HEK293 (cell line): ENCODE results near the gene TRIM62.
"Not testable (repeated sequence)": the region's sequence is repeated elsewhere in the genome, so short reads cannot be mapped to it uniquely, and the experiment has no call there.

Source experiments
- CTCF ChIA-PET: fragments of 350-600 bp; formaldehyde crosslinking; extraction: SDS; loops from one replicate; lab custom pipeline; 2021; ENCODE audit warnings: antibody characterized with exemption; lab: Yijun Ruan, JAX
- POLR2A ChIA-PET: fragments of 300-600 bp; formaldehyde crosslinking; extraction: SDS; loops from one replicate; lab custom pipeline; 2020; ENCODE audit warnings: antibody characterized with exemption, inconsistent platforms; lab: Yijun Ruan, JAX
- H3K27ac ChIP-seq: fragments of 200-500 bp; sonication (Bioruptor generic); 2 replicates; pipeline ENCODE4 v1.5.1; 2014; ENCODE audit warnings: low read depth, low read length, control low read depth, inconsistent platforms; ENCODE audit errors: extremely low read depth
- H3K36me3 ChIP-seq, 2 experiments: fragments of 200-500 bp in 1 of 2; sonication (Bioruptor generic) in 1 of 2; 1 replicate in 1 of 2; 2 replicates in 1 of 2; pipeline ENCODE4 v1.5.1; 2014 to 2017; ENCODE audit warnings: inconsistent platforms in 2 of 2, low read length in 2 of 2; ENCODE audit not compliant: control insufficient read depth in 2 of 2, insufficient read depth in 1 of 2
- H3K4me1 ChIP-seq: fragments of 200-500 bp; sonication (Bioruptor generic); 2 replicates; pipeline ENCODE4 v1.5.1; 2014; ENCODE audit warnings: mild to moderate bottlenecking, low read length, inconsistent platforms; ENCODE audit not compliant: control insufficient read depth, insufficient read depth
- H3K4me3 ChIP-seq: 2 replicates; pipeline ENCODE4 v1.5.1; 2011; ENCODE audit warnings: low read depth, mild to moderate bottlenecking, control low read depth, low read length, moderate library complexity
- H3K9me3 ChIP-seq: fragments of 200-500 bp; sonication (Bioruptor generic); 2 replicates; pipeline ENCODE4 v1.5.1; 2014; ENCODE audit warnings: low read depth, low read length, inconsistent platforms; ENCODE audit not compliant: control insufficient read depth, insufficient read depth
- CTCF ChIP-seq: fragments of 450-650 bp; formaldehyde crosslinking; IDR thresholded peaks from 2 replicates; pipeline ENCODE4 v1.5.1; 2016; ENCODE audit warnings: missing biosample characterization, missing genetic modification characterization
- EGR2 ChIP-seq: fragments of 450-650 bp; formaldehyde crosslinking; IDR thresholded peaks from 2 replicates; pipeline ENCODE4 v1.5.1; 2016; ENCODE audit warnings: low read depth, missing biosample characterization, missing genetic modification characterization
- GLIS1 ChIP-seq: fragments of 450-650 bp; formaldehyde crosslinking; IDR thresholded peaks from 2 replicates; pipeline ENCODE4 v1.5.1; 2016; ENCODE audit warnings: missing biosample characterization, missing genetic modification characterization
- PRDM1 ChIP-seq: fragments of 450-650 bp; formaldehyde crosslinking; IDR thresholded peaks from 2 replicates; pipeline ENCODE4; 2016; ENCODE audit warnings: missing biosample characterization, missing genetic modification characterization
- REPIN1 ChIP-seq: fragments of 450-650 bp; formaldehyde crosslinking; IDR thresholded peaks from 2 replicates; pipeline ENCODE4 v1.5.1; 2017; ENCODE audit warnings: missing biosample characterization, missing genetic modification characterization, low read depth
- TSHZ1 ChIP-seq: fragments of 450-650 bp; formaldehyde crosslinking; IDR thresholded peaks from 2 replicates; pipeline ENCODE4 v1.5.1; 2016; ENCODE audit warnings: missing biosample characterization, missing genetic modification characterization, borderline replicate concordance
- WT1 ChIP-seq: fragments of 450-650 bp; formaldehyde crosslinking; IDR thresholded peaks from 2 replicates; pipeline ENCODE4 v1.5.1; 2016; ENCODE audit warnings: missing biosample characterization, missing genetic modification characterization
- ZBTB1 ChIP-seq: fragments of 450-650 bp; formaldehyde crosslinking; IDR thresholded peaks from 2 replicates; pipeline ENCODE4 v1.5.1; 2016; ENCODE audit warnings: missing biosample characterization, missing genetic modification characterization
- ZNF133 ChIP-seq: fragments of 450-650 bp; formaldehyde crosslinking; IDR thresholded peaks from 2 replicates; pipeline ENCODE4 v1.5.1; 2016; ENCODE audit warnings: missing biosample characterization, missing genetic modification characterization
- ZNF16 ChIP-seq: fragments of 450-650 bp; formaldehyde crosslinking; IDR thresholded peaks from 2 replicates; pipeline ENCODE4 v1.5.1; 2016; ENCODE audit warnings: low read depth, missing biosample characterization, missing genetic modification characterization
- ZNF2 ChIP-seq: fragments of 450-650 bp; formaldehyde crosslinking; IDR thresholded peaks from 2 replicates; pipeline ENCODE4 v1.5.1; 2016; ENCODE audit warnings: missing biosample characterization, missing genetic modification characterization
- ZNF23 ChIP-seq: fragments of 450-650 bp; formaldehyde crosslinking; IDR thresholded peaks from 2 replicates; pipeline ENCODE4 v1.5.1; 2016; ENCODE audit warnings: missing biosample characterization, missing genetic modification characterization, borderline replicate concordance
- ZNF266 ChIP-seq: fragments of 450-650 bp; formaldehyde crosslinking; IDR thresholded peaks from 2 replicates; pipeline ENCODE4 v1.5.1; 2016; ENCODE audit warnings: missing biosample characterization, missing genetic modification characterization, low read depth
- ZNF362 ChIP-seq: fragments of 450-650 bp; formaldehyde crosslinking; IDR thresholded peaks from 2 replicates; pipeline ENCODE4 v1.5.1; 2016; ENCODE audit warnings: missing biosample characterization, missing genetic modification characterization
- ZNF366 ChIP-seq: fragments of 450-650 bp; formaldehyde crosslinking; conservative IDR thresholded peaks from 2 replicates; pipeline ENCODE4 v1.5.1; 2016; ENCODE audit warnings: missing biosample characterization, missing genetic modification characterization
- ZNF473 ChIP-seq: fragments of 450-650 bp; formaldehyde crosslinking; IDR thresholded peaks from 2 replicates; pipeline ENCODE4 v1.5.1; 2017; ENCODE audit warnings: missing biosample characterization, missing genetic modification characterization
- ZNF561 ChIP-seq: fragments of 450-650 bp; IDR thresholded peaks from 2 replicates; pipeline ENCODE4 v1.5.1; 2018; ENCODE audit warnings: missing biosample characterization, missing genetic modification characterization, borderline replicate concordance
- ZNF623 ChIP-seq: fragments of 450-650 bp; formaldehyde crosslinking; IDR thresholded peaks from 2 replicates; pipeline ENCODE4 v1.5.1; 2016; ENCODE audit warnings: missing biosample characterization, missing genetic modification characterization
- ZNF654 ChIP-seq: fragments of 450-650 bp; formaldehyde crosslinking; IDR thresholded peaks from 2 replicates; pipeline ENCODE4 v1.5.1; 2016; ENCODE audit warnings: low read depth, missing biosample characterization, missing genetic modification characterization

The TRIM62 gene

GRCh38 chr1:33140153-33141149 is 41.4 kb downstream of the TRIM62 start (continued):
- TF ChIP-seq ZNF473, result no peak
- no peak for TF ChIP-seq ZNF362 (tag by site-specific recombination)
- TF ChIP-seq ZBTB1 (tag by site-specific recombination), result no peak

- CTCF ChIA-PET, result interaction anchor here (0.6 to 4.5 kb wide), 16 partner anchors 9 to 497 kb away, joined by 3 to 38 read pairs (median 4); no protein-coding TSS in a partner anchor
- Histone ChIP-seq H3K4me1 (peaks cover 3% of the 10 kb centered on the region), H3K36me3 (peaks cover 0 to 8% of the 10 kb centered on the region in 2 experiments; a peak in 1 of 3 replicates), H3K9me3 (no peaks in the 10 kb centered on the region), H3K4me3 (no peak overlapping the region), H3K27ac (no peak overlapping the region)
- POLR2A ChIA-PET, result interaction anchor here (1.0 kb wide), 1 partner anchor 11 kb away, joined by 3 read pairs; no protein-coding TSS in a partner anchor
- TF ChIP-seq EGR2 (tag by site-specific recombination), result no peak
- no peak for TF ChIP-seq TSHZ1
- TF ChIP-seq ZNF654 (tag by site-specific recombination), result peak; percentile 21
- no peak for TF ChIP-seq REPIN1 (tag by site-specific recombination)
- no peak for TF ChIP-seq ZNF133
- TF ChIP-seq GLIS1 (tag by site-specific recombination), result peak; percentile 33; the same call in 1 of the 2 replicates
- no peak for TF ChIP-seq ZNF623 (tag by site-specific recombination)
- no peak for TF ChIP-seq ZNF16 (tag by site-specific recombination)
- peak; percentile 56; the same call in 1 of the 2 replicates for TF ChIP-seq ZNF2
- TF ChIP-seq CTCF, result peak; percentile 44; the same call in 1 of the 2 replicates
- TF ChIP-seq WT1, result no peak
- no peak for TF ChIP-seq ZNF23 (tag by site-specific recombination)
- no peak for TF ChIP-seq ZNF561 (tag by site-specific recombination)
Measured at GRCh38 chr1:33137800-33138199, 44.0 kb downstream of the TRIM62 start.

- H3K27ac ChIP-seq, H3K4me3 ChIP-seq, POLR2A ChIA-PET: not testable (repeated sequence)
- peak; percentile 97 for TF ChIP-seq PRDM1 (tag by site-specific recombination)
- peak; percentile 98 for TF ChIP-seq ZNF366 (tag by site-specific recombination)
- TF ChIP-seq ZNF266 (tag by site-specific recombination), result 0 out of 2 replicates have a peak, but pooled peaks have one; percentile 13
- TF ChIP-seq, all 188 proteins: peak for 3; not testable (repeated sequence) for 185
- not testable (repeated sequence) for H3K36me3 ChIP-seq, H3K4me1 ChIP-seq, H3K9me3 ChIP-seq
- CTCF ChIA-PET, result interaction anchor here (1.1 to 4.5 kb wide), 5 partner anchors 9 to 335 kb away, joined by 3 to 38 read pairs (median 4); no protein-coding TSS in a partner anchor
Measured at GRCh38 chr1:33136041-33136440, 45.8 kb downstream of the TRIM62 start.
